Panc1 (cell line): Measurements from ENCODE around the gene ARFGAP2. TPM values are rescaled to one million over a fixed set of nuclear protein-coding genes. Genes with fewer than 3 reads are reported as not detected.

Experiments
- ATAC-seq: fragments of 200-7000 bp; cut with Tn5 transposase; 2 replicates; pipeline ENCODE4 v1.9.1; 2020; ENCODE audit warnings: mild to moderate bottlenecking, moderate library complexity
- BruUV-seq: library from RNA; stranded (reverse); fragments of 400-500 nt; replicated peaks from 2 replicates; lab custom pipeline; 2021; lab: Mats Ljungman, UMichigan
- CTCF ChIA-PET: fragments of 300-600 bp; sonication (Branson Sonifier 250); formaldehyde crosslinking; loops from one replicate; lab custom pipeline; 2022; ENCODE audit warnings: antibody characterized with exemption; lab: Charles Lee
- POLR2A ChIA-PET: fragments of 300-600 bp; sonication (Branson Sonifier 250); formaldehyde crosslinking; loops from one replicate; lab custom pipeline; 2022; ENCODE audit warnings: antibody characterized with exemption; lab: Charles Lee
- DNase-seq: peaks from one replicate; pipeline ENCODE4 v3.0.0-alpha.2; 2010; ENCODE audit warnings: low read depth, low spot score
- H3K27ac ChIP-seq: 2 replicates; pipeline ENCODE4 v1.5.1; 2011; ENCODE audit warnings: mild to moderate bottlenecking, low read length, inconsistent platforms
- H3K27me3 ChIP-seq: fragments of 200-500 bp; sonication (Bioruptor generic); 2 replicates; pipeline ENCODE4 v1.6.0; 2014; ENCODE audit warnings: low read length, inconsistent platforms; ENCODE audit not compliant: control insufficient read depth, insufficient read depth
- H3K36me3 ChIP-seq: fragments of 200-500 bp; sonication (Bioruptor generic); 2 replicates; pipeline ENCODE4 v1.5.1; 2014; ENCODE audit warnings: inconsistent platforms, mild to moderate bottlenecking, low read length, moderate library complexity; ENCODE audit not compliant: control insufficient read depth, insufficient read depth
- H3K4me1 ChIP-seq: 2 replicates; pipeline ENCODE4 v1.5.1; 2011; ENCODE audit warnings: inconsistent platforms, mild to moderate bottlenecking, low read length, moderate library complexity; ENCODE audit not compliant: control insufficient read depth, insufficient read depth
- H3K4me3 ChIP-seq, 2 experiments: 2 replicates each; pipeline ENCODE4 v1.5.1; 2011 to 2012; ENCODE audit warnings: low read depth in 2 of 2, low read length in 2 of 2, mild to moderate bottlenecking in 2 of 2, inconsistent platforms in 1 of 2, moderate library complexity in 1 of 2
- H3K9me3 ChIP-seq: fragments of 200-500 bp; sonication (Bioruptor generic); 2 replicates; pipeline ENCODE4 v1.5.1; 2014; ENCODE audit warnings: low read depth, mild to moderate bottlenecking, inconsistent platforms, low read length, moderate library complexity; ENCODE audit not compliant: control insufficient read depth, insufficient read depth
- CTCF ChIP-seq: fragments of 450-650 bp; IDR thresholded peaks from 2 replicates; pipeline ENCODE4 v1.5.1; 2017; ENCODE audit warnings: mild to moderate bottlenecking
- POLR2AphosphoS5 ChIP-seq: IDR thresholded peaks from 2 replicates; pipeline ENCODE4 v1.6.1; 2012; ENCODE audit warnings: mild to moderate bottlenecking, low read depth, low read length, moderate library complexity
- REST ChIP-seq, 2 experiments: IDR thresholded peaks; 2 replicates each; pipeline ENCODE4 v1.6.1; 2011 to 2012; ENCODE audit warnings: low read depth in 2 of 2, control low read depth in 1 of 2, low read length in 1 of 2, mild to moderate bottlenecking in 1 of 2, moderate library complexity in 1 of 2; ENCODE audit not compliant: insufficient read depth in 1 of 2
- SIN3A ChIP-seq: IDR thresholded peaks from 2 replicates; pipeline ENCODE4 v1.6.1; 2012; ENCODE audit warnings: low read depth, mild to moderate bottlenecking, low read length, moderate library complexity, borderline replicate concordance; ENCODE audit not compliant: insufficient read depth
- TCF7L2 ChIP-seq: IDR thresholded peaks from 2 replicates; pipeline ENCODE4 v1.6.1; 2011; ENCODE audit warnings: mild to moderate bottlenecking, low read depth, low read length, inconsistent platforms
- in situ Hi-C: cut with HindIII; loops from 2 replicates; pipeline ENCODE4 v1.10.0; 2016; ENCODE audit warnings: low sequenced_read_pairs, low pct_unique_long_range_greater_than_20kb
- intact Hi-C: fragments of 100-400 bp; cut with micrococcal nuclease; formaldehyde crosslinking; loops from one replicate; pipeline ENCODE4 v1.10.0; 2022; ENCODE audit not compliant: unreplicated experiment
- total RNA-seq: library from RNA; stranded (reverse); gene quantifications from one replicate; pipeline ENCODE4 v1.2.1, GENCODE V29; 2021; ENCODE audit not compliant: unreplicated experiment

Gene ARFGAP2
- total RNA-seq, 1 experiment from 2014 or later, result 61.4 TPM

GRCh38 chr11:47132981-47133380, 43.7 kb downstream of the ARFGAP2 start:
- Histone ChIP-seq H3K9me3 (no peaks in the 10 kb centered on the region), H3K36me3 (no peaks in the 10 kb centered on the region), H3K27me3 (no peaks in the 10 kb centered on the region), H3K4me3 (no peak overlapping the region), H3K27ac (no peak overlapping the region), H3K4me1 (no peaks in the 10 kb centered on the region)
- POLR2A ChIA-PET, result no interaction called here
- TF ChIP-seq SIN3A (no peak), TCF7L2 (no peak), POLR2AphosphoS5 (no peak), REST (IDR thresholded peaks at IDR 0.05; ENCODE audit: insufficient read depth in 1 of 2, low read depth in 2 of 2, low read length in 1 of 2) (no peak), CTCF (no peak)
- BruUV-seq, result no TSS peak
- no peak for ATAC-seq
- CTCF ChIA-PET, result no interaction called here
- in situ Hi-C loops (no loop called here), intact Hi-C loops (no loop called here)
- DNase-seq, result no peak

- no peaks in the 10 kb centered on the region for H3K9me3 ChIP-seq
- CTCF ChIA-PET, result interaction anchor here (0.6 kb wide), 1 partner anchor 20 kb away, joined by 3 read pairs; no protein-coding TSS in a partner anchor
- H3K27me3 ChIP-seq, result no peaks in the 10 kb centered on the region
- DNase-seq, result no peak
- TF ChIP-seq SIN3A, result no peak
- TF ChIP-seq REST (IDR thresholded peaks at IDR 0.05; ENCODE audit: insufficient read depth in 1 of 2, low read depth in 2 of 2, low read length in 1 of 2), result no peak
- no peak for TF ChIP-seq TCF7L2
- TF ChIP-seq POLR2AphosphoS5, result no peak
- TF ChIP-seq CTCF, result no peak
- H3K36me3 ChIP-seq, result no peaks in the 10 kb centered on the region
- no peak overlapping the region for H3K27ac ChIP-seq
- no peaks in the 10 kb centered on the region for H3K4me1 ChIP-seq
- in situ Hi-C loops (no loop called here), intact Hi-C loops (no loop called here)
- no TSS peak for BruUV-seq
- no peak for ATAC-seq
- POLR2A ChIA-PET, result no interaction called here
- no peak overlapping the region for H3K4me3 ChIP-seq
Measured at GRCh38 chr11:47132490-47132889, 44.2 kb downstream of the ARFGAP2 start.
